ENCODE measurements around the gene RAB3C. TPM values are rescaled to one million over a fixed set of nuclear protein-coding genes. Genes with fewer than 3 reads are reported as not detected.

RAB3C gene
- total RNA-seq, 3 donors from 2014 or later, result 0.29 to 6.1 (median 2.6) TPM

GRCh38 chr5:58770136-58770535, 187.3 kb downstream of the RAB3C start:
- TF ChIP-seq POLR2A (IDR thresholded peaks at IDR 0.05) (no peak), CTCF (IDR thresholded peaks at IDR 0.05) (no peak), POLR2AphosphoS5 (IDR thresholded peaks at IDR 0.05) (no peak)
- H3K4me1 ChIP-seq, result no peaks in the 10 kb centered on the region
- no peak overlapping the region for H3K27ac ChIP-seq
- no peaks in the 10 kb centered on the region for H3K27me3 ChIP-seq
- H3K36me3 ChIP-seq, result no peaks in the 10 kb centered on the region
- no peak overlapping the region for H3K4me3 ChIP-seq
- intact Hi-C loops (cut with DNase I; ENCODE audit: low total_unique reads), result no loop called here
- no peak for DNase-seq (ENCODE audit: low spot score in 2 of 2)
- H3K9me3 ChIP-seq, result no peaks in the 10 kb centered on the region

DNA sequence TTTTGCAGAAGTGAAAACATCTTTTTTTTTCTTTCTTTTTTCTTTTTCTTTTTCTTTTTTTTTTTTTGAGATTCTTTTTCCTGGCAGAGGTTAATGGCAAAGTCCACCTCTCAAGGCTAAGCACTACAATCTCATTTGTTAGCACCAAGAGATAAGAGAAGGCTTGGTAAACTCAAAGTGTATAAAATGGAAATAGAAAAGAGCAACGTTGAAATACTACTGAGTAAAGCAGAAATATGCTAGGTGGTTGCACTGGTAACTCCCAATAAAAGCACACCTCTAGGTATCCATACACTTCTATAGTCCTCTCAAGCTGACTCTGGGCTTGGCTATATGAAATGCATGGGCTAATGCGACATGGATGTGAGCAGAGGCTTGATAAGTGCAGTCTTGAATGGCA, 188.9 kb downstream of the RAB3C start:
- no peak overlapping the region for H3K27ac ChIP-seq
- no peaks in the 10 kb centered on the region for H3K9me3 ChIP-seq
- intact Hi-C loops (cut with DNase I; ENCODE audit: low total_unique reads), result loop anchor here (2.0 kb wide), 1 partner anchor 69 kb away; no protein-coding TSS in a partner anchor
- H3K4me1 ChIP-seq, result no peaks in the 10 kb centered on the region
- TF ChIP-seq POLR2A (IDR thresholded peaks at IDR 0.05), result no peak
- TF ChIP-seq CTCF (IDR thresholded peaks at IDR 0.05), result no peak
- TF ChIP-seq POLR2AphosphoS5 (IDR thresholded peaks at IDR 0.05), result no peak
- no peak overlapping the region for H3K4me3 ChIP-seq
- H3K27me3 ChIP-seq, result no peaks in the 10 kb centered on the region
- DNase-seq (ENCODE audit: low spot score in 2 of 2), result no peak
- H3K36me3 ChIP-seq, result no peaks in the 10 kb centered on the region

- DNase-seq (ENCODE audit: low spot score in 2 of 2), result no peak
- Histone ChIP-seq H3K4me3 (no peak overlapping the region), H3K4me1 (no peaks in the 10 kb centered on the region), H3K27me3 (no peaks in the 10 kb centered on the region), H3K9me3 (no peaks in the 10 kb centered on the region), H3K36me3 (no peaks in the 10 kb centered on the region), H3K27ac (no peak overlapping the region)
- intact Hi-C loops (cut with DNase I; ENCODE audit: low total_unique reads), result loop anchor here (2.0 kb wide), 1 partner anchor 67 kb away; no protein-coding TSS in a partner anchor
- TF ChIP-seq POLR2AphosphoS5 (IDR thresholded peaks at IDR 0.05) (no peak), POLR2A (IDR thresholded peaks at IDR 0.05) (no peak), CTCF (IDR thresholded peaks at IDR 0.05) (no peak)
These were observed 191.0 kb downstream of the RAB3C start for GRCh38 chr5:58773744-58774441.

DNA sequence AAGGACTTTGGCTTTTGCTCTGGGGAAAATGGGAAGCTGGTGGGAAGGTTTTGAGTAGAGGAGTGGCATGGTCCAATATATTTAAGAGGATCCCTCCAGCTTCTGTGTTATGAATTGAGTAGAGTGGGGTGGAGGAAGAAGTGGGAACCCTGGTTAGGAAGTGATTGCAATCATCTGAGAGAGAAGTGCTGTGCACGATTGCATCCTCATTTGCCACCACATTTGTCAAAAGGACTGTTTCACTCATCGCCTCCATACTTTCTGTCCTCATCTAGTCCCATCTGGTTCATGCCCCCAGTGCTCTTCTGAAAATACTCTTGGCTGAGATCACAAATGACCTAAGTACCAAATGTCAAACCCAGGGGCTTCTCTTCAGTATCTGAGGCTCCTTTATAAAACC, 192.1 kb downstream of the RAB3C start:
- Histone ChIP-seq H3K27ac (no peak overlapping the region), H3K27me3 (no peaks in the 10 kb centered on the region), H3K36me3 (no peaks in the 10 kb centered on the region), H3K4me1 (no peaks in the 10 kb centered on the region), H3K9me3 (no peaks in the 10 kb centered on the region), H3K4me3 (no peak overlapping the region)
- no peak for TF ChIP-seq POLR2A (IDR thresholded peaks at IDR 0.05)
- TF ChIP-seq POLR2AphosphoS5 (IDR thresholded peaks at IDR 0.05), result no peak
- TF ChIP-seq CTCF (IDR thresholded peaks at IDR 0.05), result no peak
- no peak for DNase-seq (ENCODE audit: low spot score in 2 of 2)
- intact Hi-C loops (cut with DNase I; ENCODE audit: low total_unique reads), result no loop called here

GRCh38 chr5:58775701-58776262, 192.9 kb downstream of the RAB3C start:
- Histone ChIP-seq H3K36me3 (no peaks in the 10 kb centered on the region), H3K9me3 (no peaks in the 10 kb centered on the region), H3K4me1 (no peaks in the 10 kb centered on the region), H3K4me3 (no peak overlapping the region), H3K27me3 (no peaks in the 10 kb centered on the region), H3K27ac (no peak overlapping the region)
- no peak for DNase-seq (ENCODE audit: low spot score in 2 of 2)
- TF ChIP-seq CTCF (IDR thresholded peaks at IDR 0.05) (no peak), POLR2A (IDR thresholded peaks at IDR 0.05) (no peak), POLR2AphosphoS5 (IDR thresholded peaks at IDR 0.05) (no peak)
- intact Hi-C loops (cut with DNase I; ENCODE audit: low total_unique reads), result no loop called here

Measured in breast epithelium (tissue), 4 donors.